ENCODE results near the gene CACNB1.

- TF ChIP-seq BACH2 (CRISPR knock-in tag; IDR thresholded peaks at IDR 0.05; ENCODE audit: borderline replicate concordance) (no peak), PPARA (CRISPR knock-in tag; IDR thresholded peaks at IDR 0.05; ENCODE audit: borderline replicate concordance) (no peak), RARB (CRISPR knock-in tag; IDR thresholded peaks at IDR 0.05) (no peak), CSRNP3 (CRISPR knock-in tag; IDR thresholded peaks at IDR 0.05) (no peak), ZNF70 (CRISPR knock-in tag; IDR thresholded peaks at IDR 0.05) (no peak), ZFP30 (CRISPR knock-in tag; IDR thresholded peaks at IDR 0.05) (no peak), CREB5 (CRISPR knock-in tag; IDR thresholded peaks at IDR 0.05; ENCODE audit: low read depth) (no peak), ZC3H10 (CRISPR knock-in tag; IDR thresholded peaks at IDR 0.05) (no peak), CSDC2 (CRISPR knock-in tag; IDR thresholded peaks at IDR 0.05) (no peak), ARNTL (CRISPR knock-in tag; IDR thresholded peaks at IDR 0.05; ENCODE audit: borderline replicate concordance, low read depth) (no peak), POU6F1 (CRISPR knock-in tag; IDR thresholded peaks at IDR 0.05; ENCODE audit: borderline replicate concordance, low read depth) (no peak), OSR1 (CRISPR knock-in tag; IDR thresholded peaks at IDR 0.05) (no peak)
These were observed 53.8 kb downstream of the CACNB1 start for GRCh38 chr17:39143552-39144093.

All from SK-N-SH treated with all-trans-retinoic acid at 6 μM for 48 hours (cell line).